GM12878 (cell line): ENCODE data around the gene WDFY4. TPM values are rescaled to one million over a fixed set of nuclear protein-coding genes. Genes with fewer than 3 reads are reported as not detected.

ENCODE experiments used
- ATAC-seq: fragments of 200-7000 bp; cut with Tn5 transposase; 3 replicates; pipeline ENCODE4 v1.9.1; 2020; ENCODE audit warnings: mild to moderate bottlenecking, moderate library complexity
- BruUV-seq: library from RNA; stranded (reverse); fragments of 400-500 nt; replicated peaks from 2 replicates; lab custom pipeline; 2021; lab: Mats Ljungman, UMichigan
- CTCF ChIA-PET: fragments of 300-600 bp; sonication (Branson Sonifier 250); formaldehyde crosslinking; extraction: SDS; loops from one replicate; lab custom pipeline; 2021; ENCODE audit warnings: inconsistent platforms; lab: Yijun Ruan, JAX
- POLR2A ChIA-PET: fragments of 350-600 bp; formaldehyde crosslinking; extraction: SDS; loops from one replicate; lab custom pipeline; 2021; ENCODE audit warnings: inconsistent platforms; lab: Charles Lee
- RAD21 ChIA-PET: fragments of 300-600 bp; sonication (Branson Sonifier 250); formaldehyde crosslinking; loops from one replicate; lab custom pipeline; 2023; ENCODE audit warnings: antibody characterized with exemption; ENCODE audit not compliant: unreplicated experiment; lab: Charles Lee
- SMC1A ChIA-PET: fragments of 300-600 bp; sonication (Branson Sonifier 250); formaldehyde crosslinking; loops from one replicate; lab custom pipeline; 2023; ENCODE audit not compliant: unreplicated experiment, uncharacterized antibody; lab: Charles Lee
- DNase-seq: peaks from one replicate; pipeline ENCODE4 v3.0.0-alpha.2; 2011; ENCODE audit warnings: low read depth, low spot score
- FAIRE-seq: peaks from 3 replicates; lab custom pipeline; 2011; peaks lifted over from hg19 to GRCh38; lab: Jason Lieb, UNC
- H2AFZ ChIP-seq: 2 replicates; pipeline ENCODE4 v1.6.0; 2011; ENCODE audit warnings: low read depth, low read length, control low read depth; ENCODE audit not compliant: control insufficient read depth
- H3K27ac ChIP-seq: 2 replicates; pipeline ENCODE4 v1.5.1; 2011; ENCODE audit warnings: control low read depth; ENCODE audit not compliant: control insufficient read depth, insufficient read depth
- H3K27me3 ChIP-seq, 2 experiments: replicated peaks in 1 of 2; 2 replicates each; pipeline versions ENCODE4 v1.6.0 to v1.6.1; 2011; ENCODE audit warnings: low read length in 1 of 2; ENCODE audit not compliant: control insufficient read depth in 2 of 2, insufficient read depth in 2 of 2
- H3K36me3 ChIP-seq, 2 experiments: 2 replicates each; pipeline ENCODE4 v1.5.1; 2011; ENCODE audit warnings: low read length in 1 of 2; ENCODE audit not compliant: control insufficient read depth in 2 of 2, insufficient read depth in 2 of 2
- H3K4me1 ChIP-seq: 2 replicates; pipeline ENCODE4 v1.6.1; 2011; ENCODE audit warnings: mild to moderate bottlenecking, low read length, moderate library complexity, mixed read lengths; ENCODE audit not compliant: control insufficient read depth, insufficient read depth
- H3K4me2 ChIP-seq: 2 replicates; pipeline ENCODE4 v1.6.0; 2011; ENCODE audit warnings: control low read depth; ENCODE audit not compliant: control insufficient read depth, insufficient read depth
- H3K4me3 ChIP-seq: fragments of 200-600 bp; sonication (generic); 2 replicates; pipeline ENCODE4 v1.5.1; 2016
- H3K79me2 ChIP-seq: 2 replicates; pipeline ENCODE4 v1.6.0; 2011; ENCODE audit warnings: low read length; ENCODE audit not compliant: control insufficient read depth, insufficient read depth
- H3K9ac ChIP-seq: 2 replicates; pipeline ENCODE4 v1.8.0; 2011; ENCODE audit warnings: low read length, control low read depth, mixed read lengths; ENCODE audit not compliant: control insufficient read depth, insufficient read depth
- H3K9me3 ChIP-seq: replicated peaks from 3 replicates; pipeline ENCODE4 v1.5.1; 2011; ENCODE audit warnings: mild to moderate bottlenecking, low read length; ENCODE audit not compliant: control insufficient read depth, insufficient read depth
- H4K20me1 ChIP-seq: 2 replicates; pipeline ENCODE4 v1.6.0; 2011; ENCODE audit not compliant: control insufficient read depth, insufficient read depth
- BMI1 ChIP-seq: fragments of 450-650 bp; IDR thresholded peaks from 2 replicates; pipeline ENCODE4 v1.6.1; 2016; ENCODE audit warnings: mild to moderate bottlenecking, moderate library complexity, borderline replicate concordance
- CHD1 ChIP-seq: IDR thresholded peaks from 2 replicates; pipeline ENCODE4 v1.6.1; 2012; ENCODE audit warnings: low read depth, low read length, improper control_type of control experiment
- FOXK2 ChIP-seq: fragments of 450-650 bp; IDR thresholded peaks from 2 replicates; pipeline ENCODE4 v1.6.1; 2017; ENCODE audit warnings: mild to moderate bottlenecking, moderate library complexity
- GABPA ChIP-seq: IDR thresholded peaks from 2 replicates; pipeline ENCODE4 v1.6.1; 2014; ENCODE audit warnings: antibody characterized with exemption, low read depth, mild to moderate bottlenecking, inconsistent platforms
- IKZF1 ChIP-seq: fragments of 450-650 bp; conservative IDR thresholded peaks from 2 replicates; pipeline ENCODE4 v1.6.1; 2017; ENCODE audit warnings: antibody characterized with exemption, mild to moderate bottlenecking
- IKZF2 ChIP-seq, 2 experiments: fragments of 450-650 bp; IDR thresholded peaks; 2 replicates each; pipeline ENCODE4 v1.6.1; 2017; ENCODE audit warnings: mild to moderate bottlenecking in 2 of 2, moderate library complexity in 2 of 2
- IRF5 ChIP-seq: fragments of 450-650 bp; IDR thresholded peaks from 2 replicates; pipeline ENCODE4 v1.6.1; 2017; ENCODE audit warnings: borderline replicate concordance
- NFIC ChIP-seq: IDR thresholded peaks from 2 replicates; pipeline ENCODE4 v1.6.1; 2012; ENCODE audit warnings: low read depth, mild to moderate bottlenecking, inconsistent platforms, low read length, moderate library complexity
- NFYA ChIP-seq: IDR thresholded peaks from 2 replicates; pipeline ENCODE4 v1.6.1; 2011; ENCODE audit warnings: low read depth, mild to moderate bottlenecking, low read length, improper control_type of control experiment, borderline replicate concordance
- NKRF ChIP-seq: fragments of 450-650 bp; conservative IDR thresholded peaks from 2 replicates; pipeline ENCODE4 v1.6.1; 2017; ENCODE audit warnings: mild to moderate bottlenecking, moderate library complexity
- NR2C2 ChIP-seq: IDR thresholded peaks from 2 replicates; pipeline ENCODE4 v1.6.1; 2011; ENCODE audit warnings: borderline replicate concordance, low read depth; ENCODE audit not compliant: control insufficient read depth, insufficient read length
- PAX8 ChIP-seq: fragments of 450-650 bp; IDR thresholded peaks from 2 replicates; pipeline ENCODE4 v1.6.1; 2017; ENCODE audit warnings: mild to moderate bottlenecking, moderate library complexity
- RAD51 ChIP-seq: fragments of 450-650 bp; IDR thresholded peaks from 2 replicates; pipeline ENCODE4 v1.6.1; 2016; ENCODE audit warnings: moderate library complexity, mild to moderate bottlenecking, inconsistent platforms
- RCOR1 ChIP-seq: conservative IDR thresholded peaks from 2 replicates; pipeline ENCODE4 v1.6.1; 2012; ENCODE audit warnings: low read depth, low read length, improper control_type of control experiment
- RELB ChIP-seq: fragments of 450-650 bp; IDR thresholded peaks from 2 replicates; pipeline ENCODE4 v1.6.1; 2017; ENCODE audit warnings: low read depth, mild to moderate bottlenecking, moderate library complexity
- STAT3 ChIP-seq: IDR thresholded peaks from 2 replicates; pipeline ENCODE4 v1.6.1; 2011; ENCODE audit warnings: low read depth, low read length, improper control_type of control experiment
- SUZ12 ChIP-seq: fragments of 200-600 bp; sonication (generic); IDR thresholded peaks from one replicate; pipeline ENCODE4 v1.6.1; 2018; ENCODE audit warnings: antibody characterized with exemption, mild to moderate bottlenecking; ENCODE audit not compliant: unreplicated experiment
- TCF3 ChIP-seq: IDR thresholded peaks from 2 replicates; pipeline ENCODE4 v1.6.1; 2012; ENCODE audit warnings: low read depth, mild to moderate bottlenecking, low read length, borderline replicate concordance; ENCODE audit not compliant: insufficient read depth
- YY1 ChIP-seq: IDR thresholded peaks from 2 replicates; pipeline ENCODE4 v1.6.1; 2011; ENCODE audit warnings: low read depth, mild to moderate bottlenecking, low read length
- WGBS: methylation state at CpG from one replicate; pipeline ENCODE4 v1.1.6; 2016; ENCODE audit warnings: low lambda C conversion rate; ENCODE audit not compliant: insufficient replicate concordance, insufficient coverage; ENCODE audit errors: missing lambda C conversion rate; 5-methylcytosine and 5-hydroxymethylcytosine counted together
- in situ Hi-C: fragments of 300-500 bp; cut with MboI; formaldehyde crosslinking; loops from 9 replicates; pipeline ENCODE4 v1.14.3; 2018; ENCODE audit warnings: mixed read lengths
- intact Hi-C: fragments of 100-400 bp; cut with micrococcal nuclease; formaldehyde crosslinking; loops from one replicate; pipeline ENCODE4 v1.14.2; 2022; ENCODE audit not compliant: unreplicated experiment
- polyA plus RNA-seq, 11 experiments: library from polyadenylated mRNA; depleted of rRNA in 4 of 11; unstranded in 6 of 11; stranded (reverse) in 5 of 11; fragments of >200 nt; fragmentation: Nextera tagmentation in 4 of 11; fragmentation: Illumina TruSeq in 1 of 11; extraction: Ambion mirVana in 4 of 11; extraction: Trizol in 1 of 11; gene quantifications; 1 replicate in 1 of 11; 2 replicates in 10 of 11; pipeline versions ENCODE4 v1.2.1 to v1.2.3, GENCODE V29; 2011 to 2016; ENCODE audit warnings: inconsistent platforms in 2 of 11, missing spikeins in 2 of 11, low read depth in 1 of 11
- total RNA-seq, 4 experiments: library from RNA; depleted of rRNA in 3 of 4; stranded (reverse); fragments of >200 nt in 3 of 4; fragmentation: Illumina TruSeq in 1 of 4; extraction: Trizol in 1 of 4; gene quantifications; 2 replicates each; pipeline versions ENCODE4 v1.2.1 to v1.2.3, GENCODE V29; 2013 to 2021
- TF ChIP-seq, protein P1 (sequence below): IDR thresholded peaks from 2 replicates; pipeline ENCODE4 v1.6.1; 2012; ENCODE audit warnings: low read depth, low read length, improper control_type of control experiment

WDFY4 gene
- total and polyA plus RNA-seq, 10 of the 15 experiments (the other 5 are each of a cell fraction or from before 2014, with no cell fraction given): 13.5 to 132 (median 47.3) TPM

DNA sequence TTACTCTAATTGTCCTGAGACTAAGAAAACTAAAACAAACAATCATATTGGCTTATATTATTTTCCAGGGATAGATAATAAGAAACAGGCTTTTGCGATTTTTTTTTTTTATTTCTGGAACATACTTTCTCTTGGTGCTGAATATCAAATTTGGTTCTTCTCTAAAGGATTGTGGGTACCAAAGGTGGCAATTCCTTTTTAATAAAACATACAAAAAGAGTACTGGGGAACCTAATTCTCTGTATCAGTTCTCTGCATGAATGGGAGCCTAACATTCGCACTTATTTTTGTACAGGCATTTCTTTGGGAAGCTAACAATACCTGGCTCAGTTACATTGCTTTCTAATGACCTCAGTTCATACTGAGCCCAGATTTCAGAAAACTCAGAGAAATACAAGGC lies 222.2 kb downstream of the WDFY4 start:
- BruUV-seq: no TSS peak
- ChIA-PET RAD21 (no interaction called here), CTCF (interaction anchor here (0.8 to 1.5 kb wide), 3 partner anchors 12 to 249 kb away, joined by 3 to 4 read pairs (median 3); no protein-coding TSS in a partner anchor), POLR2A (no interaction called here), SMC1A (interaction anchor here (1.1 kb wide), 1 partner anchor 249 kb away, joined by 3 read pairs; no protein-coding TSS in a partner anchor)
- Histone ChIP-seq H4K20me1 (no peaks in the 10 kb centered on the region), H3K4me2 (no peak overlapping the region), H3K27me3 (no peaks in the 10 kb centered on the region), H3K9me3 (no peaks in the 10 kb centered on the region), H3K27ac (no peak overlapping the region), H3K4me1 (no peaks in the 10 kb centered on the region), H3K79me2 (no peaks in the 10 kb centered on the region), H3K36me3 (peaks cover 7 to 21% of the 10 kb centered on the region in 2 experiments), H3K4me3 (no peak overlapping the region), H3K9ac (no peak overlapping the region), H2AFZ (no peak overlapping the region)
- no peak for ATAC-seq
- FAIRE-seq: no peak
- no peak for TF ChIP-seq PAX8
- TF ChIP-seq IRF5: no peak
- TF ChIP-seq IKZF2 (IDR thresholded peaks at IDR 0.05): no peak
- TF ChIP-seq SUZ12: no peak
- TF ChIP-seq RCOR1: no peak
- TF ChIP-seq FOXK2: no peak
- no peak for TF ChIP-seq NKRF
- TF ChIP-seq IKZF1: no peak
- TF ChIP-seq CHD1: no peak
- no peak for TF ChIP-seq YY1
- TF ChIP-seq RELB: no peak
- TF ChIP-seq RAD51: no peak
- TF ChIP-seq NR2C2: no peak
- no peak for TF ChIP-seq NFYA
- TF ChIP-seq NFIC: no peak
- TF ChIP-seq, protein P1, sequence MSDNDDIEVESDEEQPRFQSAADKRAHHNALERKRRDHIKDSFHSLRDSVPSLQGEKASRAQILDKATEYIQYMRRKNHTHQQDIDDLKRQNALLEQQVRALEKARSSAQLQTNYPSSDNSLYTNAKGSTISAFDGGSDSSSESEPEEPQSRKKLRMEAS: no peak
- no peak for TF ChIP-seq GABPA
- TF ChIP-seq STAT3: no peak
- TF ChIP-seq BMI1: no peak
- TF ChIP-seq TCF3: no peak
- DNase-seq: no peak
- in situ Hi-C loops (no loop called here), intact Hi-C loops (no loop called here)
- 96% methylated on average over 2 of the region's 2 CpGs for WGBS
